ENCODE measurements around the gene GRM7. TPM values are rescaled to one million over a fixed set of nuclear protein-coding genes. Genes with fewer than 3 reads are reported as not detected.

Gene GRM7
- total and polyA plus RNA-seq, 2 donors (not counting 1 experiment from before 2014, with no cell fraction given): not detected

DNA sequence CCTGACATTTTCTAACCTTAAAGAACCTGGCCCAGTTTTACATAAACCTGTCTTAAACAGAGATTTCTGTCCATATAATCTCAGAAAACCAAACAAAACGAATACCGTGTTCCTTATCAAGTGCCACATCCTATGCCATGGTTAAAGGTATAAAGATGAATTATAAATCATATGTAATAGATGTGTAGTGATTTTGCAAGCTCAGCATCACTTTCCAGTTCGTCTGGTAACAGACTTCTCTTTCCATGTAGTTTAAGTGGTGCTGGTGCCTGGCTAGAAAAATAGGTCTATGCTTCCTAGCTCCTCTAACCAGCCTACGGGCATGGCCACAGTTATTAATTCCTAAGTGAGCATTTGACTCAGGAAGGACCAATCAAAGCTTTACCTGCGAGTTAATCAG, 3.4 kb upstream of the GRM7 start:
- Histone ChIP-seq H3K4me2 (replicated peaks; ENCODE audit: low read depth, low read length, poor library complexity, severe bottlenecking) (no peak overlapping the region), H3K9ac (ENCODE audit: low read length) (no peak overlapping the region), H3K27me3 (replicated peaks in 1 of 4; ENCODE audit: control extremely low read depth in 1 of 4, control insufficient read depth in 3 of 4, insufficient read depth in 4 of 4, low read length in 3 of 4) (peaks cover 0 to 12% (median 0%) of the 10 kb centered on the region in 4 experiments), H3K4me3 (ENCODE audit: control extremely low read depth in 1 of 5, extremely low read depth in 1 of 5, insufficient read depth in 1 of 5, low read depth in 2 of 5, low read length in 4 of 5) (no peak overlapping the region), H3K9me3 (ENCODE audit: control extremely low read depth in 1 of 3, control insufficient read depth in 2 of 3, insufficient read depth in 1 of 3, low read length in 2 of 3) (peaks cover 0 to 19% (median 0%) of the 10 kb centered on the region in 3 donors), H3K79me2 (ENCODE audit: control insufficient read depth, insufficient read depth, low read length) (no peaks in the 10 kb centered on the region), H3K36me3 (replicated peaks in 1 of 2; ENCODE audit: control extremely low read depth in 1 of 2, control insufficient read depth in 1 of 2, extremely low read depth in 1 of 2, insufficient read depth in 2 of 2, low read length in 1 of 2) (no peaks in the 10 kb centered on the region), H4K20me1 (ENCODE audit: control insufficient read depth, insufficient read depth, low read length, poor library complexity, severe bottlenecking) (no peaks in the 10 kb centered on the region), H3K27ac (ENCODE audit: low read length in 2 of 2) (no peak overlapping the region), H3K4me1 (ENCODE audit: control insufficient read depth in 2 of 2, insufficient read depth in 2 of 2, low read length in 2 of 2) (no peaks in the 10 kb centered on the region), H2AFZ (ENCODE audit: insufficient read depth, low read depth, low read length, poor library complexity, severe bottlenecking) (no peak overlapping the region)
- no peaks in the 10 kb centered on the region for H3K4me1 Mint-ChIP-seq
- H3K27ac Mint-ChIP-seq: no peak overlapping the region
- DNase-seq (no peak), ATAC-seq (ENCODE audit: low read depth) (no peak)
- intact Hi-C loops (cut with micrococcal nuclease): no loop called here
- H3K27me3 Mint-ChIP-seq: peaks cover 8% of the 10 kb centered on the region
- no peak overlapping the region for H3K4me3 Mint-ChIP-seq
- TF ChIP-seq EZH2 (IDR thresholded peaks at IDR 0.05; ENCODE audit: borderline replicate concordance, insufficient read depth, low read depth, low read length, poor library complexity, severe bottlenecking): no peak
- TF ChIP-seq, protein P1, sequence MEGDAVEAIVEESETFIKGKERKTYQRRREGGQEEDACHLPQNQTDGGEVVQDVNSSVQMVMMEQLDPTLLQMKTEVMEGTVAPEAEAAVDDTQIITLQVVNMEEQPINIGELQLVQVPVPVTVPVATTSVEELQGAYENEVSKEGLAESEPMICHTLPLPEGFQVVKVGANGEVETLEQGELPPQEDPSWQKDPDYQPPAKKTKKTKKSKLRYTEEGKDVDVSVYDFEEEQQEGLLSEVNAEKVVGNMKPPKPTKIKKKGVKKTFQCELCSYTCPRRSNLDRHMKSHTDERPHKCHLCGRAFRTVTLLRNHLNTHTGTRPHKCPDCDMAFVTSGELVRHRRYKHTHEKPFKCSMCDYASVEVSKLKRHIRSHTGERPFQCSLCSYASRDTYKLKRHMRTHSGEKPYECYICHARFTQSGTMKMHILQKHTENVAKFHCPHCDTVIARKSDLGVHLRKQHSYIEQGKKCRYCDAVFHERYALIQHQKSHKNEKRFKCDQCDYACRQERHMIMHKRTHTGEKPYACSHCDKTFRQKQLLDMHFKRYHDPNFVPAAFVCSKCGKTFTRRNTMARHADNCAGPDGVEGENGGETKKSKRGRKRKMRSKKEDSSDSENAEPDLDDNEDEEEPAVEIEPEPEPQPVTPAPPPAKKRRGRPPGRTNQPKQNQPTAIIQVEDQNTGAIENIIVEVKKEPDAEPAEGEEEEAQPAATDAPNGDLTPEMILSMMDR (IDR thresholded peaks at IDR 0.05): no peak
- no peaks in the 10 kb centered on the region for H3K9me3 Mint-ChIP-seq (ENCODE audit: insufficient read depth)
- ChIA-PET CTCF (no interaction called here), POLR2A (no interaction called here)
- 100% methylated on average over 1 of the region's 5 CpGs for WGBS (ENCODE audit: insufficient coverage)

DNA sequence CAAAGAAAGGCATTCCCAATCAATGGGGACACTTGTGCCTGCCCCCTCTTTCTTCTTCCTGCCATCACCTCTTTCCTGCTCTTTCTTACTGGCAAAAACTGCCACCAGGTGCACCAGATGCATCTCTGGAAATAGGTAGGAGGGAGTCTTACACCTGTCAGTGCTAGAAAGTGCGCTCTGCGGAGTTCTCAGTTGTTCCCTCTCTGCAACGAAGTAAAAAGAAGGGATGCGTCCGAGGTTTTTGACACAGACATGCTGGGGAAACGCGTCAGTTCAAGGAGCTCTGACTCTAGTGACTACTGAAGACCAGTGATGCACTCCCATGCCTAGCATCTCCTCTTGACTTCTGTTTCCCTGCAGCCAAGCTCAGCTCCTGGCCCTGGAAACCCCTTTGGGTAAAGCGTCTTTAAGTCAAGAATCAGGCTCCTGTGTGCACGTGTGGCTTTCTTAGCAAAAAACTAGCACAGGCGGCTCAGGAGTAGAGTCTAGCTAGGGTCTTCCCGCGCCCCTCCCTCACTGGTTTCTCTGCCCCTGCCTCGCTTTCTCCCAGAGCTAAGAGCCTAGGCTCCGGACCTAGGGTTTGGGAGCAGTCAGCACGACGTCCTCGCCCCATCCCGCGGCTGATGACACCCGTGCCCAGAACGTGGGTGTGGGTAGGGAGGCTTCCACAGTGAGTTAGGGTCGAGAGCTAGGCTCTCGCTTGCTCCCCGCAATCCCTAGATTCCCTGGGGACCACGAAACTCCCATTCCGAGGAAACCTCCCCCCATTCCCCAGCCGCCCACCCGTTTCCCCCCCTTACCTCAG, 564 bp upstream of the GRM7 start:
- Mint-ChIP-seq H3K4me1 (no peaks in the 10 kb centered on the region), H3K4me3 (no peak overlapping the region), H3K27me3 (peaks cover 18% of the 10 kb centered on the region), H3K27ac (no peak overlapping the region), H3K9me3 (ENCODE audit: insufficient read depth) (no peaks in the 10 kb centered on the region)
- Histone ChIP-seq H3K27ac (ENCODE audit: low read length in 2 of 2) (no peak overlapping the region), H3K9ac (ENCODE audit: low read length) (no peak overlapping the region), H3K4me1 (ENCODE audit: control insufficient read depth in 2 of 2, insufficient read depth in 2 of 2, low read length in 2 of 2) (no peaks in the 10 kb centered on the region), H3K27me3 (replicated peaks in 1 of 4; ENCODE audit: control extremely low read depth in 1 of 4, control insufficient read depth in 3 of 4, insufficient read depth in 4 of 4, low read length in 3 of 4) (peaks cover 0 to 19% (median 0%) of the 10 kb centered on the region in 4 experiments), H3K4me3 (ENCODE audit: control extremely low read depth in 1 of 5, extremely low read depth in 1 of 5, insufficient read depth in 1 of 5, low read depth in 2 of 5, low read length in 4 of 5) (no peak overlapping the region), H3K36me3 (replicated peaks in 1 of 2; ENCODE audit: control extremely low read depth in 1 of 2, control insufficient read depth in 1 of 2, extremely low read depth in 1 of 2, insufficient read depth in 2 of 2, low read length in 1 of 2) (no peaks in the 10 kb centered on the region), H3K9me3 (ENCODE audit: control extremely low read depth in 1 of 3, control insufficient read depth in 2 of 3, insufficient read depth in 1 of 3, low read length in 2 of 3) (peaks cover 0 to 19% (median 0%) of the 10 kb centered on the region in 3 donors), H3K79me2 (ENCODE audit: control insufficient read depth, insufficient read depth, low read length) (no peaks in the 10 kb centered on the region), H2AFZ (ENCODE audit: insufficient read depth, low read depth, low read length, poor library complexity, severe bottlenecking) (no peak overlapping the region), H3K4me2 (replicated peaks; ENCODE audit: low read depth, low read length, poor library complexity, severe bottlenecking) (no peak overlapping the region), H4K20me1 (ENCODE audit: control insufficient read depth, insufficient read depth, low read length, poor library complexity, severe bottlenecking) (no peaks in the 10 kb centered on the region)
- WGBS (ENCODE audit: insufficient coverage): 17% methylated on average over 14 of the region's 28 CpGs
- POLR2A ChIA-PET: no interaction called here
- intact Hi-C loops (cut with micrococcal nuclease): no loop called here
- no peak for DNase-seq
- no peak for TF ChIP-seq EZH2 (IDR thresholded peaks at IDR 0.05; ENCODE audit: borderline replicate concordance, insufficient read depth, low read depth, low read length, poor library complexity, severe bottlenecking)
- TF ChIP-seq, protein P1 (IDR thresholded peaks at IDR 0.05): no peak
- no peak for ATAC-seq (ENCODE audit: low read depth)
- CTCF ChIA-PET: no interaction called here
